ENCODE results near the gene TNFSF13B.

DNA sequence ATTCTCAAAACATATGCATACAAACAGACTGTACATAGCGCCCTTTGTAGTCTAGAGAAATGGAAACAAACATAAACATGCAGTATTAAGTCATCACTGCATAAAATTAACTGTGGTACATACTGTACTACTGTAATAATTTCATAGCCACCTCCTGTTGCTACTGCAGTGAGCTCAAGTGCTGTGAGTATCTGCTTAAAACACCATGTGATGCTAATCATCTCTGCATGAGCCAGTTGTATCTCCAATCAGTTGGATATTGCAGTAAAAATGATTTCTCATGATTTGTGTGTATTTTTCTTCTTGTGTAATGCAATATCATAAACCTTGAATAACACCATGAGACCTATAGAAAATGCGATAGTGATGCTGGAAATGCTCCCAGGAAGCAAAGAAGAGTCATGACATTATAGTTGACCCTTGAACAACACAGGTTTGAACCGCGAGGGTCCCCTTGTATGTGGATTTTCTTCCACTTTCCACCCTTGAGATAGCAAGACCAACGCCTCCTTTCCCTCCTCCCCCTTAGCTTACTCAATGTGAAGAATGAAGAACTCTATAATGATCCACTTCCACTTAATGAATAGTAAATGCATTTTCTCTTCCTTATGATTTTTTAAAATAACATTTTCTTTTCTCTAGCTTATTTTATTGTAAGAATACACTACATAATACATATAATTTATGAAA is 4.1 kb downstream of the TNFSF13B start:
- TF ChIP-seq, protein P1, sequence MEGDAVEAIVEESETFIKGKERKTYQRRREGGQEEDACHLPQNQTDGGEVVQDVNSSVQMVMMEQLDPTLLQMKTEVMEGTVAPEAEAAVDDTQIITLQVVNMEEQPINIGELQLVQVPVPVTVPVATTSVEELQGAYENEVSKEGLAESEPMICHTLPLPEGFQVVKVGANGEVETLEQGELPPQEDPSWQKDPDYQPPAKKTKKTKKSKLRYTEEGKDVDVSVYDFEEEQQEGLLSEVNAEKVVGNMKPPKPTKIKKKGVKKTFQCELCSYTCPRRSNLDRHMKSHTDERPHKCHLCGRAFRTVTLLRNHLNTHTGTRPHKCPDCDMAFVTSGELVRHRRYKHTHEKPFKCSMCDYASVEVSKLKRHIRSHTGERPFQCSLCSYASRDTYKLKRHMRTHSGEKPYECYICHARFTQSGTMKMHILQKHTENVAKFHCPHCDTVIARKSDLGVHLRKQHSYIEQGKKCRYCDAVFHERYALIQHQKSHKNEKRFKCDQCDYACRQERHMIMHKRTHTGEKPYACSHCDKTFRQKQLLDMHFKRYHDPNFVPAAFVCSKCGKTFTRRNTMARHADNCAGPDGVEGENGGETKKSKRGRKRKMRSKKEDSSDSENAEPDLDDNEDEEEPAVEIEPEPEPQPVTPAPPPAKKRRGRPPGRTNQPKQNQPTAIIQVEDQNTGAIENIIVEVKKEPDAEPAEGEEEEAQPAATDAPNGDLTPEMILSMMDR (IDR thresholded peaks at IDR 0.05), result no peak
- TF ChIP-seq POLR2A (IDR thresholded peaks at IDR 0.05) (no peak), EP300 (IDR thresholded peaks at IDR 0.05) (no peak)
